ENCODE results near the gene TIPIN.
A peak's percentile ranks its signal among the peaks of the same experiment; 100 is the strongest.

TIPIN gene

DNA sequence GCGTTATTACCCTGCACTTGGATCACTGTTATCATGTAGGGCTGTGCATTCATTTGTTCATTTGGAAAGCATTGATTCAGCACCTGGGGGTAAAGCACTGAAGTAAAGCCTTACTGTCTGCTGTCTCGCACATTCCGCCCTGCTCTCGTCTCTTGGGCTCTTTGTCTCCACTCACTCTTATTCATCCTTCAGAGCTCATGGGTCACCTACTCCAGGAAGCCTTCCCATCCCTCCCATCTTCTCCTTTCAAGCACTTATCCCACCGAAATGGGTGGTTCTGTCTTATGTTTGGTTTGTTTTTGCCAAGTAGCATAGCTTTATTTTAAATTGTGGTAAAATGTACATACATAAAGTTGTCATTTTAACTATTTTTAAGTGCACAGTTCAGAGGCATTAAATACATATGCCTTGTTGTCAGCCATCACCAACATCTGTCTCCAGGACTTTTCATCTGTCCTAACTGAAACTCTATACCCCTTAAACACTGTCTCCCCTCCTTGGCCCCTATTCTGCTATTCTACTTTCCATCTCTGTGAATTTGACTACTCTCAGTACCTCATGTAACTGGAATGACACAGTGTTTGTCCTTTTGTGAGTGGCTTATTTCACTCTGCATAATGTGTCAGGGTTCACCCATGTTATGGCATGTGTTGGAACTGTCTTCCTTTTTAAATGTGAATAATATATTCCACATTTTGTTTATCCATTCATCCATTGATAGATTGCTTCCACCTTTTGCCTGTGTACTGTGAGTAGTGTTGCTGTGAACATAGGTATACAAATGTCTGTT lies 53.8 kb downstream of the TIPIN start:
- no peaks in the 10 kb centered on the region for H3K27me3 Mint-ChIP-seq
- DNase-seq (no peak), ATAC-seq (replicated peaks) (no peak)
- H3K27ac Mint-ChIP-seq, result no peak overlapping the region
- no peak overlapping the region for H3K4me3 Mint-ChIP-seq
- H3K9me3 Mint-ChIP-seq, result no peaks in the 10 kb centered on the region
- peaks cover 4% of the 10 kb centered on the region in 2 donors for H3K4me1 Mint-ChIP-seq
- H3K36me3 Mint-ChIP-seq, result peaks cover 15 to 25% of the 10 kb centered on the region in 2 donors

DNA sequence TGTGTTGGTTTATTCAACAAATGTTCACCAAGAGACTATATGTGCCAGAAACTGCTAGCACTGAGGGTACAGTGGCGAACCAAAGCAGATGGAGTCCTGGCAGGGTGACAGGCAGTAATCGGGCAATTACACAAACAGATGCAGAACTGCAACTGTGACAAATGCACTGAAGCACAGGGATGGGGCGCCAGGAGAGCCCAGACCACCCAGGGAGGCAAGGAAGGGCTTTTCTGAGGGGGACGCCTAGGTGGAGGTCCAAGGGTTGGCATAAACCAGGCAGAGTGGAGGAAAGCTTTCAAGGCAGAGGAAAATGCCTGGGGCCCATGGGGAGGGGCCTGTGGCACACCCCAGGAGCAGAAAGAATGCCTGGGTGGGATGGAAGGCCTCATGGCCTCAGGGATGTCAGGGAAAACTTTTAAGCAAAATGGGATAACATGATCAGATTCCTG lies 57.7 kb downstream of the TIPIN start:
- Mint-ChIP-seq H3K36me3 (peaks cover 15 to 26% of the 10 kb centered on the region in 2 donors), H3K4me1 (peaks cover 10 to 17% of the 10 kb centered on the region in 2 donors), H3K9me3 (no peaks in the 10 kb centered on the region), H3K27me3 (no peaks in the 10 kb centered on the region), H3K4me3 (no peak overlapping the region), H3K27ac (no peak overlapping the region)
- ATAC-seq (replicated peaks), result no peak
- DNase-seq, result no peak

DNA sequence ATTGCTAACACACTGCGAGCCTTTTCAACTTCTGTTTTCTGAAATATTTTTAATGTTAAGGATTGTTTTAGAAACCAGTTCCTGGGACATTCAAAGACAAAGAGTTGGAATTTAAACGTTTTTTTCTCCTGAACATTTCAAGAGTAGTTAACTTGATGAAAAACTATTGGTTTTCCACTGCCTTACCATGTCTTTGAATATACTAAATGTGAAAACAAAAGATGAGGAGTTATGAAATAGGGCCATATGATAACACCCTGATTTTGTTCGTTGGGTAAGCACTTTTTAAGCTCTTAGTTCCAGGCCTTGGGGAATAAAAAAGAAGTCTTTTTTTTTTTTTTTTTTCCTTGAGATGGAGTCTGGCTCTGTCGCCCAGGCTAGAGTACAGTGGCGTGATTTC lies 60.3 kb downstream of the TIPIN start:
- Mint-ChIP-seq H3K4me3 (no peak overlapping the region), H3K36me3 (peaks cover 13 to 22% of the 10 kb centered on the region in 2 donors), H3K27ac (no peak overlapping the region), H3K27me3 (no peaks in the 10 kb centered on the region), H3K4me1 (peaks cover 19 to 29% of the 10 kb centered on the region in 2 donors), H3K9me3 (no peaks in the 10 kb centered on the region)
- DNase-seq (no peak), ATAC-seq (replicated peaks) (no peak)

DNA sequence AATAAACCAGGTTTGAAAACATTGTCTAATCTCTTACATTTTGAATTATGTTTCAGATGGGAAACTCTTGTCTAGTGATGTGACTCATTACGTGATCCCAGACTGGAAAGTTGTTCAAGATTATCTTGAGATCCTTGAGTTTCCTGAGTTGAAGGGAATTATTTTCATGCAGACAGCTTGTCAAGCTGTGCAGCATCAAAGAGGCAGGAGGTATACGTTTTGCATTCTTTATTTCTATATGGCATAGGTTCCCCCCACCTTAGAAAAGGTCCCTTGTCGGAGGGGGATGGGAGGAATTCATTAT lies 61.6 kb downstream of the TIPIN start:
- Mint-ChIP-seq H3K4me1 (peaks cover 23 to 37% of the 10 kb centered on the region in 2 donors), H3K9me3 (no peaks in the 10 kb centered on the region), H3K36me3 (peaks cover 8 to 13% of the 10 kb centered on the region in 2 donors), H3K27ac (peak overlapping the region; percentile 94), H3K4me3 (peak overlapping the region; percentile 89 to 91), H3K27me3 (no peaks in the 10 kb centered on the region)
- no peak for DNase-seq
- no peak for ATAC-seq (replicated peaks)

DNA sequence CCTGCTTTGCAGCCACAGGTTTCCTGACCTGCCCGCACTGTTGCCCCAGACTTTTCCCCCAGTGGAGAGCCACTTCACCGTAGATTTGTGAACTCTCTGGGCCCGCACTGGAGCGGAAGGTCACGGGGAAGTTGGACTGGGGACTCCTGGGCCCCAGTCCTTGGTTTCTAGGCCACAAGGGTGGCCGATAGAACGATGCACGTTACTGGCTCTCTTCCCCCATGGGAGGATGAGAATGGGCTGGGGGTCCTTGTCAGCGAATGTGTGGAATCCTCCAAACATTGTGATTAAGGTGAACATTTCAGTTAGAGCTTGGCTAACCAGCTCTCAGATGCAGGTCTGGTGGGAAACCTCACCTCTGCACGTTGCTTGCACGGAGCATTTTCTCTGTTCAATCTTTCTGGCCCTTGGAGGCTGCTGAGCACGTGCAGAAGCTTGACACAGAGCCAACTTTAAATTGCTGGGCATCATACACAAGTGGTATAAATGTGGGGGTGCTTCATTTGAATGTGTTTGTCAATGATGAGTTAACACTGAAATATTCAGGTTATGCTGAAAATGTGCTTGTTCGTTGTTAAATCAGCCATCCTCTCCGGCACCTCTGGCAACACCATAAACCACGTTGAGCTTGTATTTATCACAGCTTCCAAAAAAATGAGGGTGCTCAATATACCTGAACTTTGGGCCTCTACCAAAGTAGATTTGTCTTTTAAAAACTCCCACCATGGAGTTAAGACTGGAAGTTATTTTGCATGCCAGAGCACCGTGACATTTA lies 62.1 kb downstream of the TIPIN start:
- peak overlapping the region; percentile 94 for H3K27ac Mint-ChIP-seq
- H3K36me3 Mint-ChIP-seq, result peaks cover 8 to 13% of the 10 kb centered on the region in 2 donors
- peaks cover 23 to 37% of the 10 kb centered on the region in 2 donors for H3K4me1 Mint-ChIP-seq
- H3K27me3 Mint-ChIP-seq, result no peaks in the 10 kb centered on the region
- no peaks in the 10 kb centered on the region for H3K9me3 Mint-ChIP-seq
- no peak for DNase-seq
- H3K4me3 Mint-ChIP-seq, result peak overlapping the region; percentile 89 to 91
- ATAC-seq (replicated peaks), result peak; percentile 14 to 52

DNA sequence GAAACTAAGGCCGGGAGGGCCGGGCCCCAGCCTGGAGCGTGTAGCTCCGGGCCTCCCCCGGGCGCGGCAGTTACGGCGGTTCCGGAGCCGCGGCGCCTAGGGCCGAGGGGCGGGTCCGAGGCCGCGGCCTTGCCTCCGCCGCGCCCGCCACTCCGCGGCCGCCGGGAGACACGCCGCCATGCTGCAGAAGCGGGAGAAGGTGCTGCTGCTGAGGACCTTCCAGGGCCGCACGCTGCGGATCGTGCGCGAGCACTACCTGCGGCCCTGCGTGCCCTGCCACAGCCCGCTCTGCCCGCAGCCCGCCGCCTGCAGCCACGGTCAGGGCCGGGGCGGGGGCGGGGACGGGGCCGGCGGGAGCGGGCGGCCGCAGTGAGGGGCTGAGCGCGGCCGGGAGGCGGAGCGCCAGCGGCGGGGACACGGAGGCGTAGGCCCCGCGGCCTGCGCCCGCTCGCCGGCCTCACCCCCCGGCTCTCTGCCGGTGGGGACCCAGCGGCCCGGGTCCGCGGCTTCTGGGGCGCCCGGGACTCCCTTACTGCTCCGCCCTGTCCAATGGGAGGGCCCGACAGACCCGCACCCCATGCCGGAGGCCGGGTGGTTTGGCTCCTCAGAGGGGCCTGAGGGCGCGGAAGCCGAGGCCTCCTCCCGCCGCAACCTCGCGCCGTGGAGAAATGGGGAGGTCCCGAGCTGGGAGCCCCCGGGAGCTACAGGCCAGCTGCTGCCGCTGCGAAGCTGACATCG lies 62.9 kb downstream of the TIPIN start, which contains the start of gene DIS3L:
DIS3L (plus strand) TSS at position 150 of the 738 bp plus-strand sequence; CDS start at position 179, 29 bp downstream.
- H3K36me3 Mint-ChIP-seq, result peaks cover under 1 to 7% of the 10 kb centered on the region in 2 donors
- no peaks in the 10 kb centered on the region for H3K27me3 Mint-ChIP-seq
- ATAC-seq (replicated peaks), result peak; percentile 79 to 86
- DNase-seq, result peak; percentile 60
- peaks cover 23 to 33% of the 10 kb centered on the region in 2 donors for H3K4me1 Mint-ChIP-seq
- H3K9me3 Mint-ChIP-seq, result no peaks in the 10 kb centered on the region
- peak within 1 kb of the TSS; percentile 96 for H3K27ac Mint-ChIP-seq
- H3K4me3 Mint-ChIP-seq, result peak within 1 kb of the TSS; percentile 89 to 91

DNA sequence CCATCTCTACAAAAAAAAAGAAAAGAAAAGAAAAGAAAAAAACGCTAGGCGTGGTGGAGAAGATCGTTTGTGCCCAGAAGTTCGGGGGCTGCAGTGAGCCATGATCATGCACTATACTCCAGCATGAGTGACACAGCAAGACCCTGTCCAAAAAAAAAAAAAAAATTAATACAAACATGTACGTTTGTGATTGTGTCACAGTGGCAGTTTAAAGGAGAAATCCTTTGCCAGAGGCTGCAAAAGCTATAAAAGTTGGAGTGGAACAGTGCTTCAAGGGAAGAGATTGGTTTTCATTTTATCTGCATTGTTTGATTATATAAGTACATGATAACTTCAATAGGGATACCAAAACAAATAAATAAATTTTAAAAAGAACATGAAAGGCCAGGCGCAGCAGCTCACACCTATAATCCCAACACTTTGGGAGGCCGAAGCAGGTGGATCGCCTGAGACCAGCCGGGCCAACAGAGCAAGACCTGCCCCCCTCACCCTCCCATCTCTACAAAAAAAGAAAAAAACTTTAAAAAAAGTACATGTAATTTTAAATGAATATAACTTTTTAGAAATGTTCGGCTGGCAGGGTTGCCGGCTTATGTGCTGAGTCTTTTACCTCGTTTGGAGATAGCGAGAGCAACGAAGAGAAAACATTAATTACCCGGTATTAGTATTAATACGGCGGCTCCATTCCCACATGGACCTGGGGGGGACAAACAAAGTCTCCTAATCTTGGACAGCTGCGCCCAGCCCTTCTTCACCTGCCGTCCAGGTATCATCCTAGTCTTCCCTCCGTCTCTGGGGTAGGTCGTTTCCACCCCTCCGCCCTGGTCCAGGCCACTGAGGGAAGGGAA lies 63.7 kb downstream of the TIPIN start:
- Mint-ChIP-seq H3K36me3 (peaks cover 0 to 5% of the 10 kb centered on the region in 2 donors), H3K27ac (peak overlapping the region; percentile 96), H3K4me1 (peaks cover 23 to 33% of the 10 kb centered on the region in 2 donors), H3K4me3 (peak overlapping the region; percentile 72 to 87), H3K27me3 (no peaks in the 10 kb centered on the region), H3K9me3 (no peaks in the 10 kb centered on the region)
- ATAC-seq (replicated peaks) (no peak), DNase-seq (no peak)

DNA sequence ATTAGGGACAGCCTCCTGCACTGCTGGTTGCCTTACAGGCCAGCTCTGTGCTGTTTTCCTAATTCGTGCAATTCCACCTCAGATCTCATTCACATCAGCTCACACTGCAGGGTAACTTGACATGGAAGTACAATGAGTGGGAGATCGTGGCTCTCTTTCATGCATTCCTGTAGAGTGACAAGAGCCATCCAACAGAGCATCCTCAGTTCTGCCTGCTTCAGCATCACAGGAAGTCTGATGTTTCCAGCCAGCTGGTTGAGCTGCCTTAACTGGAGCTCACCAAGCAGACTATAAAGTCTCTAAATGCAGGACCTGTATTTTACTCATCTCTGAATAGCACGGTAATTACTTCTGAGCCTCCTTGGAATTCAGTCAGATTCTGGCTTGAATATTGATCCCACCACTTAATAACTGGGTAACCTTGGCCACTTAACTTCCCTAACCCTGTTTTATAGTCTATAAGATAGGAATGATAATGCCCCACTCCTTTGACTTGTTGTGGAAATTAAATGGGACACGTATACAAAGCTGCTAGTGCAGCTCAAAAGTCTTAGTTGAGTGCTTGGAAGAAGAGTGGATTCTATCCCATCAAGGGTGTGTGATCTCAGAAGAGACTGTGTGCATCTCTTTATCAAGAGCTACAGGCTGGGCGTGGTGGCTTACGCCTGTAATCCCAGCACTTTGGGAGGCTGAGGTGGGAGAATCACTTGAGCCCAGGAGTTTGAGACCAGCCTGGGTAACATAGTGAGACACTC lies 64.5 kb downstream of the TIPIN start:
- H3K9me3 Mint-ChIP-seq, result no peaks in the 10 kb centered on the region
- no peaks in the 10 kb centered on the region for H3K27me3 Mint-ChIP-seq
- DNase-seq (no peak), ATAC-seq (replicated peaks) (no peak)
- H3K4me1 Mint-ChIP-seq, result peaks cover 23 to 33% of the 10 kb centered on the region in 2 donors
- H3K27ac Mint-ChIP-seq, result peak overlapping the region; percentile 96
- H3K4me3 Mint-ChIP-seq, result peak overlapping the region; percentile 72 to 87
- peaks cover 0 to 5% of the 10 kb centered on the region in 2 donors for H3K36me3 Mint-ChIP-seq

DNA sequence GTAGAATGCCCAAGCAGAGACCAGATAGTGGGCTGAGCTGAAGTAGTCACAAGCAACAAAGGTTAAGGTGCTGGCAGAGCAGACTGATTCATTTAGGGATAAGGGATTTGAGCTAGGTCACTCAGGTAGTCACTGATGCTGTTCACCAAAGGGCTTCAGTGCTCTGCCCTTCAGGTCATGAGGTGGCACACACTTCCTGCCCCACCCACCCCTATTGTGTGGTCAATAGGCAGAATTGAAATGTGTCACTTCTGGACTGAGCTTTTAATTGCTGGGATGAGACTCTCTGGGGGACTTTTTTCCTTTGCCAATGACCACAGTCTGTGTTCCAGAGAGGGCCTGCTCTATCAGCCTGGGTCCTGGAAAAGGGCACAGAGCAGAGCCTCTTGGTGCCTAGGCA lies 66.0 kb downstream of the TIPIN start:
- H3K4me3 Mint-ChIP-seq, result no peak overlapping the region
- no peaks in the 10 kb centered on the region for H3K27me3 Mint-ChIP-seq
- DNase-seq (peak; percentile 5), ATAC-seq (replicated peaks) (peak in 1 of 2 donors; percentile 22)
- H3K27ac Mint-ChIP-seq, result no peak overlapping the region
- H3K4me1 Mint-ChIP-seq, result peaks cover 23 to 33% of the 10 kb centered on the region in 2 donors
- H3K36me3 Mint-ChIP-seq, result no peaks in the 10 kb centered on the region
- H3K9me3 Mint-ChIP-seq, result no peaks in the 10 kb centered on the region

DNA sequence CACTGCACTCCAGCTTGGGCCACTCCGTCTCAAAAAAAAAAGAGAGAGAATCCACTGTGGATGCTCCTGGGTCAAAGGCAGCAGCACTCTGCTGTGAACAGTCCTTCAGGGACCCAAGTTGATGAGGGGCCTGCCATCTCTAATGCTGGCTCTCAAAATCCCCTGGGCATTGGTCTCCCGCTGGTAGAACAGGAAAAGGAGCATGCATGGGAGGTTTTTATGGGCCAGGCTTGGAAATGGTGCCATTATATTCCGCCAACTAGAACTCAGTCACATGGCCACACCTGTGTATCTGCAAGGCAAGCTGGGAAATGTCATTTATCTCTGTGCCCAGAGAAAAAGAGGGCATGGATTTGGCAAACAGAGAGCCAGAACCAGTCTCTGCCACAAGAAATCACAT lies 66.5 kb downstream of the TIPIN start:
- no peak for ATAC-seq (replicated peaks)
- Mint-ChIP-seq H3K27ac (no peak overlapping the region), H3K4me3 (no peak overlapping the region), H3K27me3 (no peaks in the 10 kb centered on the region), H3K36me3 (no peaks in the 10 kb centered on the region), H3K4me1 (peaks cover 23 to 31% of the 10 kb centered on the region in 2 donors), H3K9me3 (no peaks in the 10 kb centered on the region)
- DNase-seq, result no peak

DNA sequence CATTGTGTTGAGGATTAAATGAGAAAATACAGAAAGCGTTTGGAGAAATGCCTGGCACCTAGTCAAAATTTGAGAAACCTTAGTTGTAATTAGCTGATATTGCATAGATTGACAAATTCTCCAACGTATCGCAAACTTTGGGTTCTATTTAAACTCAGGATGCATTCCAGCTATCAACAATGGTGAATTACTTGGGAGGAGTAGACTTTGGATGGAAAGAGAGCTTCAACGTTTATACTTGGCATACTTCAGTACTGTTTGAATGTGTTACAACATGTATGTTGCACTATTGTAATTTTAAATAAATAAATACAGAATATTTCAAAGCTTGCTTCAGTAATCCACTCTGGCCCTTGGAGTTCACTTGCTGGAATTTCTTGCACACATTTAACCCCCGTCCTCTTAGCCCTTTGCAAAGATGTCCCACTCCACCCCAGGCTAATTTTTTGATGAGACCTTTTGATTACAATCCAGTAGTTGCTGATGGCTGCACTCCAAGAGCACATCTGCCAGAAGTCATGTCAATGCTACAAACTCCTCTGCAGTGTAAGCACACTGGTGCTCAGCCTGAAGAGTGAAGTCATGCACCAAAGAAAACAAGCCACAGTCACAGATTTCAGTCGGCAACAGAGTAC lies 67.8 kb downstream of the TIPIN start:
- H3K27me3 Mint-ChIP-seq, result no peaks in the 10 kb centered on the region
- no peak overlapping the region for H3K4me3 Mint-ChIP-seq

DNA sequence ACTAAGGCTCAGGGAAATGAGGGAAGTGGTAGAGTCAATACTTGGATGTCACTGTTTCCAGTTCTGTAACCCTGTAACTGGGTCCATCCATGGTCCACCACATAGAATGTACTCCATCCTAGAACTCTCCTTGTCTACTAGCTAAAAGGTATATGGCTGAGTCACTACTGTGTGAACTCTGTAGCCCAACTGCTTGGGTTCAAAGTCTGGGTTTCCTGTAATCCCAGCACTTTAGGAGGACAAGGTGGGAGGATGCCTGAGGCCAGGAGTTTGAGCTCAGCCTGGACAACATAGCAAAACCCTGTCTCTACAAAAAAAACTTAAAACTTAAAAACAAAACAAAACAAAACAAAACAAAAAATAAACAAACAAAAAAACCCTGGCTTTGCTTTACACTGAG lies 68.4 kb downstream of the TIPIN start:
- H3K9me3 Mint-ChIP-seq, result no peaks in the 10 kb centered on the region

More for the DNA sequence above, 67.8 kb downstream of the TIPIN start:
- Mint-ChIP-seq H3K4me1 (peaks cover 15 to 20% of the 10 kb centered on the region in 2 donors), H3K27ac (no peak overlapping the region), H3K9me3 (no peaks in the 10 kb centered on the region), H3K36me3 (no peaks in the 10 kb centered on the region)
- DNase-seq (no peak), ATAC-seq (replicated peaks) (no peak)

More for the DNA sequence above, 68.4 kb downstream of the TIPIN start:
- Mint-ChIP-seq H3K27ac (no peak overlapping the region), H3K4me3 (no peak overlapping the region), H3K4me1 (peaks cover 15 to 20% of the 10 kb centered on the region in 2 donors), H3K36me3 (no peaks in the 10 kb centered on the region), H3K27me3 (no peaks in the 10 kb centered on the region)
- ATAC-seq (replicated peaks) (no peak), DNase-seq (no peak)

Measured in stimulated activated naive B cell treated with anti-CD40 and anti-IgM and Interleukin-4, amounts not matched to agents 10 μg/mL and 1 μg/mL and 100 μg/mL, for 72 hours (primary cell).